ENCODE measurements around the gene MAGI1.

Gene MAGI1

DNA sequence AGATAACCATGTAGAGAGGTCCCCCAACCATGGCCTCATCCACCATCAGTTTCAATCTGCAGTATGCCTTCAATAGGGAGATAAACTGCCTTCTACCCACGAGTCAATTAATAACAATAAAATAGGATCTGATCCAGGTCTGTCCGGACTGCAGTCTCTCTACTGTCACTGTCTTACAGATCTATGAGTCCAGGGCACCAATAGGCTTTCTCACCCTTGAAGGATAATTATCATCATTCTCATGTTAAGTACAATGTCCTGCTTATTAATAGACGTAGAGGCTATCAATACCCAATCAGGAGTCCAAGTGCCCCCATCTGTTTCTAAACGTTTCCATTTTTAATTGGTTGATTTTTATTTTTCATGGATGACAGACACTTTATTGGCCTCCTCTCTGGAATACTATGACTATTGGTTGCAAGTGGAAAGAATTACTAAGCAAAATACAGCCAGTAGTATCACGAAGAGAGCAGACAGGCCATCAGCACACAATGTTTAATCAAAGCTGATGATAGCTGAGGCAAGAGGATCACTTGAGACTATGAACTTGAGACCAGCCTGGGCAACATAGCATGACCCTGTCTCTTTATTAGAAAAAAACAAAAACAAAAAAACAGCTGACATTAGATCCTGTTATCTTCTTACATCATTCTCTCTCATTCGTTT is 480.7 kb downstream of the MAGI1 start:
- H3K4me3 ChIP-seq, result no peak overlapping the region
- no peaks in the 10 kb centered on the region for H3K4me1 ChIP-seq
- H3K27ac ChIP-seq, result no peak overlapping the region
- intact Hi-C loops (cut with DNase I; ENCODE audit: low total_unique reads), result no loop called here
- no peaks in the 10 kb centered on the region for H3K36me3 ChIP-seq
- TF ChIP-seq, protein P1, sequence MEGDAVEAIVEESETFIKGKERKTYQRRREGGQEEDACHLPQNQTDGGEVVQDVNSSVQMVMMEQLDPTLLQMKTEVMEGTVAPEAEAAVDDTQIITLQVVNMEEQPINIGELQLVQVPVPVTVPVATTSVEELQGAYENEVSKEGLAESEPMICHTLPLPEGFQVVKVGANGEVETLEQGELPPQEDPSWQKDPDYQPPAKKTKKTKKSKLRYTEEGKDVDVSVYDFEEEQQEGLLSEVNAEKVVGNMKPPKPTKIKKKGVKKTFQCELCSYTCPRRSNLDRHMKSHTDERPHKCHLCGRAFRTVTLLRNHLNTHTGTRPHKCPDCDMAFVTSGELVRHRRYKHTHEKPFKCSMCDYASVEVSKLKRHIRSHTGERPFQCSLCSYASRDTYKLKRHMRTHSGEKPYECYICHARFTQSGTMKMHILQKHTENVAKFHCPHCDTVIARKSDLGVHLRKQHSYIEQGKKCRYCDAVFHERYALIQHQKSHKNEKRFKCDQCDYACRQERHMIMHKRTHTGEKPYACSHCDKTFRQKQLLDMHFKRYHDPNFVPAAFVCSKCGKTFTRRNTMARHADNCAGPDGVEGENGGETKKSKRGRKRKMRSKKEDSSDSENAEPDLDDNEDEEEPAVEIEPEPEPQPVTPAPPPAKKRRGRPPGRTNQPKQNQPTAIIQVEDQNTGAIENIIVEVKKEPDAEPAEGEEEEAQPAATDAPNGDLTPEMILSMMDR (IDR thresholded peaks at IDR 0.05), result no peak
- H3K9me3 ChIP-seq, result no peaks in the 10 kb centered on the region
- no peak for DNase-seq
- H3K27me3 ChIP-seq, result no peaks in the 10 kb centered on the region

DNA sequence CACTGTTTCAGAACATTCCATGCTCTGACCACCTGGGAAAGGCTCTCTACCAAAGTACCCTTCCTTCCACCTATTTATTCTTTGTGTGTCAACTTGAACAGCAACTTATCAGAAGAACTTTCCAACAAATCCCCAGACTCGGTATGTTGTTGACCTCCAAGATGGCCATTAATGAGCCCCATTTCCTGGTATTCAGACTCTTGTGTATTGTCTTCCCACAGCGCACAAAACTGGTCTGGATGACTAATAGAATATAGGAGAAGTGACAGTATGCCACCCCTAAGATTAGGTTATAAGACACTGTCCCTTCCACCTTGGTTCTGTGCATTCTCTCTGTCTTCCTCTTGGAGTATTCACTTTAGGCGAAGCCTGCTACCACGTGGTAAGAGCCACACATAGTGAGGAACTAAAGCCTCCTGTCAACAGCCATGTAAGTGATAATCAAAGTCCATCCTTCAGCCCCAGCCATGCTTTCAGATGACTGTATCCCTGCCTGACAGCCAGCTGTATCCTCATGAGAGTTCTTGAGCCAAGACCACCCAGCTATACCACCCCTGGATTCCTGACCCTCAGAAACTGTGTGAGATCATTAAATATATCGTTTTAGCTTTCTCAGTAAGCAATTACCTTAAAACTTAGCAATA is 481.7 kb downstream of the MAGI1 start:
- Histone ChIP-seq H3K4me3 (no peak overlapping the region), H3K9me3 (no peaks in the 10 kb centered on the region), H3K27ac (no peak overlapping the region), H3K27me3 (no peaks in the 10 kb centered on the region), H3K36me3 (no peaks in the 10 kb centered on the region), H3K4me1 (no peaks in the 10 kb centered on the region)
- TF ChIP-seq, protein P1 (IDR thresholded peaks at IDR 0.05), result no peak
- DNase-seq, result no peak
- intact Hi-C loops (cut with DNase I; ENCODE audit: low total_unique reads), result no loop called here

DNA sequence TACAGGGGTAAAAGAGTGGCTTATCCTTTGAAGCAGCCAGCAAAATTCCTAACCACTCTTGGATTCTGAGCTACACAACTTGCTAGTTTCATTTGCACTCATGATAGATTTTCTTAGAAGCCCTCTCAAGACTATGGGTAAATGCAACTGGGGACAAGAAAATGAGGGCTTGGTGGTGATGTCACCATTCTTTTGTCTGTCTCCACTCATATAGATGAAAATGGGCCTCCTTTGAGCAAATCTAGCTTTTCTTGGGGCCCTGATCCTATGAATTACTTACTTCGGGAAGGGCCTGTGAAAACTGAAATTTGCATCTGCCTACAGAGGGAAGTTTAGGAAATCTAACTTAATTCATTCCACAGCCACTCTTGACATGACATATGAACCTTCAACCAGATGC is 486.3 kb downstream of the MAGI1 start:
- intact Hi-C loops (cut with DNase I; ENCODE audit: low total_unique reads), result no loop called here
- no peak overlapping the region for H3K27ac ChIP-seq
- no peak for DNase-seq
- peaks cover 0 to 16% (median 10%) of the 10 kb centered on the region in 4 donors for H3K4me1 ChIP-seq
- TF ChIP-seq, protein P1 (IDR thresholded peaks at IDR 0.05), result no peak
- no peaks in the 10 kb centered on the region for H3K9me3 ChIP-seq
- H3K36me3 ChIP-seq, result no peaks in the 10 kb centered on the region
- H3K4me3 ChIP-seq, result no peak overlapping the region
- no peaks in the 10 kb centered on the region for H3K27me3 ChIP-seq

DNA sequence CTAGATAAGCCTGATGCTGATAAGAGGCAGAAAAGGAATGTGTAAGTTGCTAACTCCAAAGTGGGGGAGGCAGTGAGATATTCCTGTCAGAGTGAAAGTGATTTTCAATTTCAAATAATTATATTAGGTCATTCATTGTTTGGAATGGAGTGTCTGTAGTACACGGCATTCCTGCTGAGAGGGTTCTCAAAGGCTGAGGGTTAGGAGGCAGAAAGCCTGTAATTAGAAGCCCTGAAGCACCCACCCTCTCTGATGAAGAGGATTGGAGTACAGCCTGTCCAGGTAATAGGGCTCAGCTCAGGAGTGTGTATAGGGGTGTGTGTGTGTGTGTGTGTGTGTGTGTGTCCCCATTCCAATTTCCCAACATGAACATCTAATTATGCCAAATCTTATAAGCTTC is 486.8 kb downstream of the MAGI1 start:
- no peak for DNase-seq
- intact Hi-C loops (cut with DNase I; ENCODE audit: low total_unique reads), result no loop called here
- peaks cover 0 to 16% (median 10%) of the 10 kb centered on the region in 4 donors for H3K4me1 ChIP-seq
- H3K9me3 ChIP-seq, result no peaks in the 10 kb centered on the region
- no peak overlapping the region for H3K4me3 ChIP-seq
- no peaks in the 10 kb centered on the region for H3K27me3 ChIP-seq
- no peaks in the 10 kb centered on the region for H3K36me3 ChIP-seq
- TF ChIP-seq, protein P1 (IDR thresholded peaks at IDR 0.05), result no peak
- H3K27ac ChIP-seq, result no peak overlapping the region

DNA sequence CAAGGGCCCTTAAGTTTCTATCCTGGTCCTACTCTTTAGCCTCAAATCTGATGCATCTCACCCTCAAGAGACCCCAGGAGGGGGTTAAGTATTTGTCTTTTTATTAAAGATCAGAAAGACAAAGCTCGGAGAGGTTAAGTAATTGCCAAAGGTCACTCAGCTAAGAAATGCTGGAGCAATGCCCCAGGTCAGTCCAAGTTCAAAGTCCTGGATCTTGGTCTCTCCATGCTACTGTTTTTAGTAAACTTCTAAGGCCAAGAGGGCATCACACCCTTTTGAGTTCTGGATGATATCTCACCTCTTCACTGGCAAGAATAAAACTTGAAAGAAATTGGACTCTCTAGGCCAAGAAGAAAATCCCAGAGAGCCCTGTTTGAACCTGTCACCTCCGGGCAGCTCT is 488.6 kb downstream of the MAGI1 start:
- Histone ChIP-seq H3K4me1 (peaks cover 0 to 19% (median 10%) of the 10 kb centered on the region in 4 donors), H3K4me3 (no peak overlapping the region)
- no peak for DNase-seq

More for the DNA sequence above, 488.6 kb downstream of the MAGI1 start:
- Histone ChIP-seq H3K9me3 (no peaks in the 10 kb centered on the region), H3K36me3 (no peaks in the 10 kb centered on the region), H3K27ac (peak overlapping the region in 1 of 2 donors; percentile 70), H3K27me3 (no peaks in the 10 kb centered on the region)
- TF ChIP-seq, protein P1 (IDR thresholded peaks at IDR 0.05), result no peak
- intact Hi-C loops (cut with DNase I; ENCODE audit: low total_unique reads), result no loop called here

Measured in tibial artery (tissue), 4 donors.